Brain microvascular endothelial cell (primary cell): ENCODE data around the gene MRRF.

Source experiments
- DNase-seq: peaks from one replicate; pipeline ENCODE4 v3.0.0-alpha.2; 2020
- H3K27ac ChIP-seq: fragments of 250-450 bp; sonication (Bioruptor Pico); 2 replicates; pipeline ENCODE4 v1.5.1; 2020; ENCODE audit warnings: mild to moderate bottlenecking, moderate library complexity
- H3K27me3 ChIP-seq: fragments of 250-450 bp; sonication (Bioruptor Pico); replicated peaks from 2 replicates; pipeline ENCODE4 v1.5.1; 2020; ENCODE audit warnings: mild to moderate bottlenecking
- H3K36me3 ChIP-seq: fragments of 250-450 bp; sonication (Bioruptor Pico); replicated peaks from 2 replicates; pipeline ENCODE4 v1.5.1; 2020; ENCODE audit warnings: mild to moderate bottlenecking
- H3K4me3 ChIP-seq: 2 replicates; pipeline ENCODE4 v1.5.1; 2011; ENCODE audit warnings: low read depth, mild to moderate bottlenecking, control low read depth, low read length, moderate library complexity
- in situ Hi-C: cut with HindIII; loops from 2 replicates; pipeline ENCODE4 v1.10.0; 2017; ENCODE audit warnings: low sequenced_read_pairs, low pct_ligation_motif_present
- TF ChIP-seq, protein P1 (sequence below): IDR thresholded peaks from 2 replicates; pipeline ENCODE4 v1.5.1; 2011; ENCODE audit warnings: low read depth, mild to moderate bottlenecking, moderate library complexity, low read length, control low read depth, inconsistent platforms; ENCODE audit errors: missing control alignments

The MRRF gene

DNA sequence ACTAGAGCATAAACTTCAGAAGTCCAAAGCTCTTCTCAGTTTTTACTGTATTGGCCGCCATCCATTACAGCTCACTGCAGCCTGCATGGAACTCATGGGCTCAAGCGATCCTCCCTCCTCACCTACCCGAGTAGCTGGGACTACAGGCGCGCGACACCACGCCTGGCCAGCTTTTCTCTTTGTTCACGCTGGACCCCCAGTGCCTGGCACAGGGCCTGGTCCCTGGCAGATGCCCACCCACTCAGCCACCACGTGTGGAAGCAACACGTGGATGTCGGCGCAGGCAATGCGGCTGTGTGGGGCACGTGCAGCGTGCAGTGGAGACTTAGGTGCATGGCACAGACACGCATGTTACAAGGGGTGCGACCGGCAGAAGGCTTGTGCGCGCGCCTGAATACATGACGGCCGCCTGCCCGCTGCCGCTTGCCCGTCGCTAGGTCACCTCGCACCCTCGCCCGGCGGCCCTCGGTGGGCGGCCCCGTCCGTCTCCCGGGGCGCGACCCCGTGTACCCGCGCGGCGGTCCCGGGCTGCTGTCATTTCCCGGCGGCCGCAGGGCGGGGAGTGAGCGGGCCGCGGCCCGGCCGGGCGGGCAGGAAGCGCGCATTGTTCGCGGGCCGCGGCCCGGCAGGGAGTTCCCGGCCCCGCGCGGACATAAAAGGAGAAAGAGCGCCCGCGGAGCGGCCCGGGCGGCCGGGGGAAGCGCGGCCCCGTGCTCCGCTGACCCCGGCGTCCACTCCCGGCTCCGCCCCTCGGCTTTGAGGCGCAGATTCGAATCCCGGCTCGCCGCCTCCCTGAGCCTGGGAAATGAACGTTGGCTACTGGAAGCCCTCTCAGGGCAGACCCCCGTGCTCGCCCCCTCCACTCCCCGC lies 82.0 kb downstream of the MRRF start:
- H3K27me3 ChIP-seq: no peaks in the 10 kb centered on the region
- no peaks in the 10 kb centered on the region for H3K36me3 ChIP-seq
- TF ChIP-seq, protein P1, sequence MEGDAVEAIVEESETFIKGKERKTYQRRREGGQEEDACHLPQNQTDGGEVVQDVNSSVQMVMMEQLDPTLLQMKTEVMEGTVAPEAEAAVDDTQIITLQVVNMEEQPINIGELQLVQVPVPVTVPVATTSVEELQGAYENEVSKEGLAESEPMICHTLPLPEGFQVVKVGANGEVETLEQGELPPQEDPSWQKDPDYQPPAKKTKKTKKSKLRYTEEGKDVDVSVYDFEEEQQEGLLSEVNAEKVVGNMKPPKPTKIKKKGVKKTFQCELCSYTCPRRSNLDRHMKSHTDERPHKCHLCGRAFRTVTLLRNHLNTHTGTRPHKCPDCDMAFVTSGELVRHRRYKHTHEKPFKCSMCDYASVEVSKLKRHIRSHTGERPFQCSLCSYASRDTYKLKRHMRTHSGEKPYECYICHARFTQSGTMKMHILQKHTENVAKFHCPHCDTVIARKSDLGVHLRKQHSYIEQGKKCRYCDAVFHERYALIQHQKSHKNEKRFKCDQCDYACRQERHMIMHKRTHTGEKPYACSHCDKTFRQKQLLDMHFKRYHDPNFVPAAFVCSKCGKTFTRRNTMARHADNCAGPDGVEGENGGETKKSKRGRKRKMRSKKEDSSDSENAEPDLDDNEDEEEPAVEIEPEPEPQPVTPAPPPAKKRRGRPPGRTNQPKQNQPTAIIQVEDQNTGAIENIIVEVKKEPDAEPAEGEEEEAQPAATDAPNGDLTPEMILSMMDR: no peak
- in situ Hi-C loops: no loop called here
- no peak overlapping the region for H3K27ac ChIP-seq
- DNase-seq: no peak
- H3K4me3 ChIP-seq: peak overlapping the region; percentile 57

DNA sequence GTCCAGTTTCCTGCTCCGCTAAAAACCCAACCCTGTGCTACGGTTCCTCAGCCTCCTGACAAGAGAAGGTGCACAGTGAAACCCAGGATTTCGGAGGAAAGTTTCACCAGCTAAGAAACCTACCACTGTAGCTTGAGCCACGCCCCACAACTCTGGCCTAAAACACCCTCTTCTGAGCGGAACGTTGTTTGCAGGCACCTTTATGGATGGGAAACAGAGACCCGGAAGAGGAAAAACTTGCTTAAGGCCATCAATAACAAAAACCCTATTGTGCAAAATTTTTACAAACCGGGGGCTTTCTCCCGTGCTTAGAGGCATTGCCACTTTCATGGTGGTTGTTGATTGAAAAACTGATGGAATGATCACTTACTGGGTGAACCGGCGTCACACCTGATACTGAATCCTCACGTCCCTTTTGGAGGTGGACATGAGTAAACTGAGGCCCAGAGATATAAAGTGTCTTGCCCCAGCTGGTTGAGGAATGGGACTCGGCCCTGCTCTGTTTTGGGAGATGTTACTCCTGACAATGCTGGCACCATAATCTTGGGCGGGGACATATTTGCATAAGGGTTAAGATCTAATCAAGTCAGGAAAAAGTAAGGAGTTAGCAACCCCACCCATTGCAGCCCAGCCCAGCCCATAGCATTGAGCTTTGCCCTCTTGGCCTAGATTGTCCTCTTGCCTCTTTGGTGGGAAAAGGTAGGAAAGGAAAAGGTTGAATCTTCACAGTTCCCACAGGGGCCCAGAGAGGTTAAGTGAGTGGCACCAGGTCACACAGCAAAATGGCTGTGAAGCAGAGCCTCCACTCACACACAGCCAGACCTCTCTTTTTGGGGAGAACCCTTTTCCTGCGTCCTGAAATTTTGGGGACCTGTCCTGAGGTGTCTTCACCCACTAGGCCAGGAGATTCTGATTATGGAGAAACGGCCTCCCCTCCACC lies 82.9 kb downstream of the MRRF start:
- Histone ChIP-seq H3K36me3 (no peaks in the 10 kb centered on the region), H3K27me3 (no peaks in the 10 kb centered on the region), H3K27ac (no peak overlapping the region), H3K4me3 (peak overlapping the region; percentile 57)
- in situ Hi-C loops: no loop called here
- no peak for DNase-seq
- TF ChIP-seq, protein P1: no peak

GRCh38 chr9:122348288-122348777 lies 83.7 kb downstream of the MRRF start:
- H3K4me3 ChIP-seq: no peak overlapping the region
- in situ Hi-C loops: no loop called here
- H3K36me3 ChIP-seq: no peaks in the 10 kb centered on the region
- no peaks in the 10 kb centered on the region for H3K27me3 ChIP-seq
- DNase-seq: no peak
- TF ChIP-seq, protein P1: no peak
- H3K27ac ChIP-seq: no peak overlapping the region

GRCh38 chr9:122348791-122349190 lies 84.1 kb downstream of the MRRF start:
- Histone ChIP-seq H3K36me3 (no peaks in the 10 kb centered on the region), H3K27ac (no peak overlapping the region), H3K4me3 (no peak overlapping the region), H3K27me3 (no peaks in the 10 kb centered on the region)
- in situ Hi-C loops: no loop called here
- no peak for DNase-seq
- TF ChIP-seq, protein P1: no peak

- no peak overlapping the region for H3K4me3 ChIP-seq
- H3K27me3 ChIP-seq: no peaks in the 10 kb centered on the region
- no peaks in the 10 kb centered on the region for H3K36me3 ChIP-seq
- TF ChIP-seq, protein P1: no peak
- DNase-seq: no peak
- in situ Hi-C loops: no loop called here
- H3K27ac ChIP-seq: no peak overlapping the region
Observed at GRCh38 chr9:122349201-122349600, 84.5 kb downstream of the MRRF start.
